Fibroblast of upper back skin (primary cell): ENCODE data around the gene CHD6.

Experiments used
- DNase-seq: peaks from one replicate; pipeline ENCODE4 v3.0.0-alpha.2; 2013

CHD6 gene

DNA sequence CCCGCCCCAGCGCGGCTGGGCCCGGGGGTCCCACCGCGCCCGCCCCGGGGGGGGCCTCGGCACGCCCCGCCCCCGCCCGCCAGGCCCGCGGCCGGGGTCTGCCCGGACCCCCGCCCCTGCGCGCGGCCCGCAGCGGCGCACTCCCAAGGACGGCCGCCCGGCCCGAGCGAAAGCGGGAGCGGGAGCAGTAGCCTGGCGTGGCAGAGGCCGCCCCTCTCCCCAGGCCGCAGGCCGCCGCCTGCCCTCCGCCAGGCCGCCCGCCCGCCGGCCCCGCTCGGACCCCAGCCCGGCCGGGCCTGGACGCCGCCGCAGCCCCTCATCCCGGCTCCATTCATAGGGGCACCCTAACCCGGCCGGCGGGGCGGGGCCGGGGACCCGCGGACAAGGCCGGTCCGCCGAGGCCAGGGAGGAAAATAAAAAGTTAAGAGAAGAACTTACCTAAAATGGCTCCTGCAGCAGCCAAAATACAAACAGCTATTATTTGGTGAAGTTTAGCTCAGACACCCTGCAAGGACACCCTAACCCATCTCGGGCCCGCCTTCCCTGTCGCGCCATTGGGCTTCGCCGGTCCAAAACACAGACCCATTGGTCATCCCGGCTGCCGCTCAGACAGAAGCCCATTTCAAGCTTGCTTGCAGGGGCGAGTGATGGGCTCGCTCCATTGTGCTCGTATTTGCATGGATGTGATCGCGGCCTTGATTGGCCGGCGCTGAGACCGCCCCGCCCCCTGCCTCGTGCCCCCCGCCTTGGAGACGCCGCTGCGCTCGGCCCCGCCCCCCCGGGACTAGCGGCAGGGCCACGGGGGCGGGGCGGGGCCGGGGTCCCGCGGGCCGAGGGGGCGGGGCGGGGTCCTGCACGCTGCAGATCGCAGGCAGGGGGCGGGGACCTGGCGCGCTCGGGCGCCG, at the start of gene CHD6:
Gene CHD6, minus strand, starts transcription at position 476 of the 905 bp plus-strand sequence. CDS start 67,040 bp downstream, outside the sequence.
- DNase-seq = peak; percentile 100

DNA sequence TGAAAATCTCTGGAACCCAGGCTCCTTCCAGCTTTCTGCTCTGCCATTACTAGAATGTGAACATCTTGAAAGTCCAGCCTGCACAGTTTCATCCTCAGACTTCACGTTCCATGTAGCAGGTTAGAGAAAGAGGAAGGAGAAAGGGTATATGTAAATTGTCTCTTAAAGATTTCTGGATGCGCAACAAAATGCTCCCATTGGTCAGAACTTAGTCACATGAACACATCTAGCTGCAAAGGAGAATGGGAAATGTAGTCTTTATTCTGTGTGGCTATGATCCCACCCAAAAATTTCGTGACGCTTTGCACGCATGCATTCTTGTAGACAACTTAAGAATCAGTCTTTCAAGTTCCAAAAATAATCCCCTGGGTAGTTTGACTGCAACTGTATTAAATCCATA, 46.4 kb upstream of the CHD6 start:
- peak; percentile 3 for DNase-seq

- no peak for DNase-seq
Observed at GRCh38 chr20:41657655-41658054, 39.5 kb upstream of the CHD6 start.

DNA sequence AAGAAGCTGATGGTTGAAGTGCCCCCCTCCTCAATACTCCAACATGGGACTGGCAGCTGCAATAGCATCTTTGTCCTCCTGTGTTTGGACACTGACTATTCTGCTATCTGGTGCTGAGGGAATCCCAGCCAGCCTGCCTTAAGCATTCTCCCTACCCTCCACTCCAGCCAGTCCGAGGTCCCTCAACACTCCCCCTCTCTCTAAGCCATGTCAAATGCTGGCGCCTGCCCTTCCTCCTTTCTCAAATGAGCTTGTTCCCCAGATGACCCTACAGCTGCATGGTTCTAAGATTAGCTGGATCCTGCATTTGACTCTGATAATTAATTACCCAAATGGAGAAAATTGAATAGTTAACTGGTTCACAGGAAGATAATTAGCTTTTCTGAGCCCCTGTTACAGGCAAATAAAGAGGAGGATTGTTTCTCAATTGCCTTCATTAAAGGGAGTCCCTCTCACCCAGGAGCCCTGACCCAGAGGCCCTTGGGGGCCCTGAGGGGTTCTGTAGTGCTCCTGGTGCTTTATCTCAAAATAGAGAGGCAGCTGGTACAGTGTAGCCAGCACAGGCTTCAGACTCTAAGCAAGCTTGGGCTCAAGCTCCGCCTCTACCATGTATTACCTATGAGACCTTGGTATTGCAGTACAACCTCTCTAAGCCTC, 37.9 kb upstream of the CHD6 start:
- DNase-seq = no peak

DNA sequence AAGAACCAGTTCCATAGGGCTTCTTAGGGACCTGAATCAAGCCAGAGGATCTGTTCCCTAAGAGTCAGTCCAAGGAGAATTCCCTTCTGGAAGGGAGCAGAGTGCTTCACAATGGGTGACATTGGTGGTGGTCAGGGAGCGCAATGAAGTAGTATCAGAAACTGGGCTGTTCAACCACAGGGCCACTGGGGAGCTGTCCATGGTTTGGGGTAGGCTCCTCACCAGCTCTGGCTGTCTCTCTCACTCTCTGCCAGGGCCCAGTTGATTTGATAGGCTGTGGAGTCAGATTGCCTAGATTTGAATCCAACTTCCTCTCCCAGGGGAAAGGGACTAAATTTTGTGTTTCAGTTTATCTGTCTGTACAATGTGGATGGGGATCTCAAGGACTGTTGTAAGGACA, 36.7 kb upstream of the CHD6 start:
- DNase-seq = peak; percentile 22

DNA sequence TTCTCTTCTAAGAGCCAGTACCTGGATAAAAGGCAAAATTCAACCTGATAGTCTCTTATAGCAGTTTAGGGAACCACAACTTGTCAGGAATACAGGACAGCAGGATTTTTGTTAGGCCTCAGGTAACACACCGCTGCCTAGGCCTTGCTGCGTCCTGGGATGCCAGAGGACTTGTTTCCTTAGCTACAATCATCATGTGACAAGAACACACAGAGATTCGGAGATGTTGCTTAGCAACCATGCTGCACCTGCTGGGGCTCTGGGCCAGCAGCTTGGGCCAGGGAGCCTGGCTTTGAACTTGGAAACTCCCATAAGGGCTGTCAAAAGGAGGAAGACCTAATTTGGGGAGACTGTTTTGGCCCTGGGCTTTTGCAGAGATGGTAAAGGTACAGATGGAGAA, 36.1 kb upstream of the CHD6 start:
- DNase-seq = no peak

DNA sequence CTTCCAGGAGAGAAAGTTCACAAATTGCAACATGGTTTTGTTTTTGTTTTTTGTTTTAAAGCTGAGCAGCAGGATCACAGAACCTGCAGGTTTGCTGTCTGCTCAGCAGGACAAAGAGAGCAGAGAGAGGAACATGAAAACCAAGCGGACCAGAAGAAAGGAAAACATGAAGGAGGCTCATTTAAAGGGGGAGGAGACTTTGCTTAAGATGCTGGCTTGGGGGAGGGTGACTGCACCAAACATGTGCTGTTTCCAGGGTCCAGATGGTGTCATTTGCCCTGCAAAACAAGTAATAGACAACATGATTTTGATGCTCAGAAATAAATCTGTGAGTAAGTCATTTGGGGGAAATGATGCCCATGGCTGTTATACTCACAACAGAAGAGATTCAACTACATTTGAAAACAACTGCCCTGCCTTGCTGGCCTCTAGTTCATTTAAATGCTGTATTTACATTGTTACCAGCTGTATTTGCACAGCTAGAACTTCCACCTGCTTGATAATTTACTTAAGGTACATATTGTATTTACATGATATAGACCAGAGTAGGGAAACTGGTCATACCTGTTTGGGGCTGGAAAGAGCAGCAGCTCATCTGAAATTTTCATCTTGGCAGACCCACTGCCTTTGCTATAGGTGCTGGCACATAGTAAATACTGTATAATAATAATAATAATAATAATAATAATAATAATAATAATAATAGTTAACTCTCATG, 32.2 kb upstream of the CHD6 start:
- DNase-seq = no peak

DNA sequence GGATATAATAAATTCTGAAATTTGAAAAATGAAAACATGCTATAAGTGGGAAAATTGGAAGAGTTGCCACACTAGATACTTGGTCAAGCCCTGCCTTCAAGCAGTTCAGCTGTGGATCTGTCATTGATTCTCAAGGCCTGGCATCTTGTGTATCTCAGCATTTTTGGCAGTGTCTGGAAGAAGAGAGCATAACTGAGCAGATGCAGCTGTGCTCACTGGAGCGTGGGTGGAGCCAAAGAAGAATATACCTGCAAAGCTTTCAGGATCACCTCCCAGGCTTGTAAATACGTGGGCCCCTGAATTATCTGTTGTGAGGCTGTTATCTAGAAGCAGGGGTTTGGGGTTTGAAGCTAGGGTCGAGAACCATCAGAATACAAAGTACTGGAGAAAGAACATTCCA, 31.3 kb upstream of the CHD6 start:
- DNase-seq = no peak

- no peak for DNase-seq
Observed at GRCh38 chr20:41645372-41645771, 27.2 kb upstream of the CHD6 start.

- peak; percentile 53 for DNase-seq
Observed at GRCh38 chr20:41643504-41643938, 25.3 kb upstream of the CHD6 start.

- DNase-seq = no peak
Observed at GRCh38 chr20:41639630-41640029, 21.5 kb upstream of the CHD6 start.

GRCh38 chr20:41638456-41638855, 20.3 kb upstream of the CHD6 start:
- no peak for DNase-seq

DNA sequence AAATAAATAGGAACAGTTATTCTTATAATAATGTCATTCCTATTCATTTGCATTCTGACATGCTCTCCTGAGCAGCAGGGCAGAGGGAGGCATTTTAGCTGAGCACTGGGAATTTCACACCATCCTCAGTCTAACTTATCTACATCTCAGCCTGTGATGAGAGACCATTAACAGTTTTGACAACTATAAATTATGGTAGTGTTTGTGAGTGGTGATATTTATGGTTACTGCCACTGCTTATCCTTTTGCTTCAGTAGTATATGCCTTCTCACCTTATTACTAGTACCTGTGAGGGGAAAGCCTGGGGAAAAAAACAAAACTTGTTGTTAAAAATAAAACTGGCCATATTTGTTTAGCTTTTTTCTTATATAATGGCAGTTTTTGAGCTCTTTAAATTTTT, 17.0 kb upstream of the CHD6 start:
- DNase-seq = no peak

DNA sequence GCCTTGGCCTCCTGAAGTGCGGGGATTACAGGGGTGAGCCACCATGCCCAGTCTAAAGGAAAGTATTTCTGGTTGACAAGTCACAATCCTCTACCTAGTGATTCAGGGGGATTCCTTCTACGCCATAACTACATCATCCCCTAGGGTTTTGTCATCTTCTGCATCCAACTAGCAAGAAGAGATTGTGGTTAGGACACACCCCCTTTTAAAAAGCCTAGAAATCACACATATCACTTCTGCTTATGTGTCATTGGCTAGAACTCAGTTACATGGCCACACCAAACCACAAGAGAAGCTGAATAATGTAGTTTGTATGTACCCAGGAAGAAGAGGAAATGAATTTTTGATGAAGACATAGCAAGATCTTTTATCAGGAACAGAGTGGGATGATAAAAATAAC, 14.7 kb upstream of the CHD6 start:
- DNase-seq = peak; percentile 86

GRCh38 chr20:41631826-41632225, 13.6 kb upstream of the CHD6 start:
- peak; percentile 94 for DNase-seq

DNA sequence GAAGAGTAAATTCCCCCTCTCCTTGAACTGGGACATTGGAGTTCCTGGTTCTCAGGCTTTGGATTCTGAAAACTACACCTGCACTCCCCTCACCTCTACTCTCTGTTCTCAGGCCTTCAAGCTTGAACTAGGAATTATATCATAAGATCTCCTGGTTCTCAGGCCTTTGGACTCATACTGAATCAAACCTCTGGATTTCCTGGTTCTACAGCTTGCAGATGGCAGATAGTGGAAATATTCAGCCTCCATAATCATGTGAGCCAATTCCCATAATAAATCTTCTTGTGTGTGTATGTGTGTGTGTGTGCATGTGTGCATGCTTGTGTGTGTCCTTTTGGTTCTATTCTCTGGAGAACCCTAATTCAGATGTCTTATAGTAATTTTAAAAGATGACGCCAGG, 12.7 kb upstream of the CHD6 start:
- DNase-seq = no peak

GRCh38 chr20:41627611-41628244, 9.6 kb upstream of the CHD6 start:
- DNase-seq = no peak

- DNase-seq = no peak
Observed at GRCh38 chr20:41627001-41627495, 8.9 kb upstream of the CHD6 start.

DNA sequence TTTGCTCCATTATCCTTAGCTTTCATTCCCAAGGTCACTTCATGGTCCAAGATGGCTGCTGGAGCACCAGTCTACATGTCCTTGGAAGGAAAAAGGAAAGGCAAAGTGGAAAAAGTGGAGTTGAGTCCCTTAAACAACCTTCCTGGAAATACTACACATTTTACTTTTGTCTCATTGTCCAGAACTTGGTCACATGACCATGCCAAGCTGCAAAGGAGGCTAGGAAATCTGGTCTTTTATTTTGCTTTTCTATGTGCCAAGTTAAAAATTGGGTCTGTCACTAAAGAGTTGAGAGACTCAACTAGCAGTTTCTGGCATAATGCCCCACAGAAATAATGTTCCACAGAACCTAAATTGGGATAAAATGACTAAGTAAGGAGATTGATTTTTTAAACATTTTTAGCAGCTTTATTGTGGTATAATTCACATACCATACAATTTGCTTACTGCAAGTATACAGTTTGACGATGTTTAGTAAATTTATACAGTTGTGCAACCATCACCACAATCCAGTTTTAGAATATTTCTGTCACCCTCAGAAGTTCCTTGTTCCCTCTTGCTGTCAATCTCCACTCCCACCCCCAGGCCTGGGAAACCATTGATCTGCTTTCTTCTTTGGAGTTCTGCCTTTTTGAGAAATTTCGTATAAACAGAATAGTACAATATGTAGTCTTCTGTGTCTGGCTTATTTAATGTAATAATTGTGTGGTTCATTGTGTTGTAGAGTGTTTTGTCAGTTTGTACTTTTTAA, 5.6 kb upstream of the CHD6 start:
- DNase-seq = no peak

DNA sequence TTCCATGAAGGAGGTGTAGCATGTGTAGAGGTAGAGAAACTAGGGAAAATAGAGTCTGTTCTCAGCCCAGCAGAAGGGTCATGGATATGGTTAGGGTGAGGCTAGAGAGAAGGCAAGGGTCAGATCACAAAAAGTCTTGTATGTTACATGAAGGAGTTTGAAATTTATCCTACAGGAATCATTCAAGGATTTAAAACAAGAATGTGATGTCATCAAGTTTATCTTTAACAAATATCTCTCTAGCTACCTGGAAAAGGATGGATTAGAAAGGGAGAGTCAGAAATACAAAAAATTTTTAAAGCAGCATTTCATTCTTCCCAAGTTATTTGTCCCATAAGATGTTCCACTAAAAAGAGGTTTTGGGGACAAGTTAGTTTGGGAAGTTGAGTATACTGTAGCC, 4.4 kb upstream of the CHD6 start:
- DNase-seq = no peak

- DNase-seq = no peak
Observed at GRCh38 chr20:41621971-41622370, 3.8 kb upstream of the CHD6 start.

DNA sequence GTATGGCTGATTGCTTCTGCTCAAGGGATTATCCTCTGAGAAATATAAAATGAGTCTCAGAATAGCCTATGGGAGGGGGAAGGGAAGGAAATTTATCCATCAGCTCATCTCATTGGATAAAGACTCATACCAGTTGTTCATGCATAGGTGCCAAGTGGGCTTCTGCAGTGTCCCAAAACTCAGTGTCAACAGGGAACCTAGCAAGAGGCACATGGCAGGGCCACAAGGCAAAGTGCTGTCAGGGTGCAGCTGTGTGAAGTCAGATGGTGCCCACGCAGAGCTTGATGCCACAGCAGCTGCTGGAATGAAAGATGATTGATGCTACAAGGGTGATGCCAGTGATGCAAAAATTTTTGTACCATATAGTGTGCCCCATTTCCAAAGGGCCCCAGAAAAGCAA, 3.2 kb upstream of the CHD6 start:
- no peak for DNase-seq
